AG04450 (cell line): ENCODE measurements around the gene HMX1. TPM values are rescaled to one million over a fixed set of nuclear protein-coding genes. Genes with fewer than 3 reads are reported as not detected.

Experiments used
- CTCF ChIA-PET: fragments of 300-600, 350-600 bp; formaldehyde crosslinking; extraction: SDS; loops from one replicate; lab custom pipeline; 2022; ENCODE audit warnings: antibody characterized with exemption, inconsistent platforms; lab: Charles Lee
- POLR2A ChIA-PET: fragments of 350-600 bp; formaldehyde crosslinking; extraction: SDS; loops from one replicate; lab custom pipeline; 2021; ENCODE audit warnings: antibody characterized with exemption, inconsistent platforms; lab: Yijun Ruan, JAX
- DNase-seq: peaks from one replicate; pipeline ENCODE4 v3.0.0-alpha.2; 2011; ENCODE audit warnings: low read depth, low spot score
- H3K27ac ChIP-seq: one replicate; pipeline ENCODE4 v1.5.1; 2012; ENCODE audit warnings: low read depth, low read length, control low read depth
- H3K27me3 ChIP-seq: one replicate; pipeline ENCODE4 v1.6.0; 2012; ENCODE audit warnings: low read length; ENCODE audit not compliant: control insufficient read depth, insufficient read depth
- H3K4me3 ChIP-seq: 2 replicates; pipeline ENCODE4 v1.5.1; 2011; ENCODE audit warnings: mild to moderate bottlenecking, low read depth, low read length, control low read depth
- H3K9me3 ChIP-seq: 2 replicates; pipeline ENCODE4 v1.5.1; 2012; ENCODE audit warnings: low read length; ENCODE audit not compliant: control insufficient read depth, insufficient read depth
- CTCF ChIP-seq: IDR thresholded peaks from 2 replicates; pipeline ENCODE4 v1.5.1; 2011; ENCODE audit warnings: low read depth, low read length, control low read depth, inconsistent platforms
- polyA plus RNA-seq: library from polyadenylated mRNA; depleted of rRNA; stranded (reverse); fragments of >200 nt; gene quantifications from 2 replicates; pipeline ENCODE4 v1.2.3, GENCODE V29; 2011

Gene HMX1
- polyA plus RNA-seq, 1 experiment: not detected

GRCh38 chr4:8843597-8843996, 28.0 kb downstream of the HMX1 start:
- Histone ChIP-seq H3K27ac (no peak overlapping the region), H3K27me3 (peaks cover 3% of the 10 kb centered on the region), H3K4me3 (no peak overlapping the region), H3K9me3 (peaks cover 25% of the 10 kb centered on the region)
- no peak for DNase-seq
- CTCF ChIA-PET: interaction anchor here (0.5 kb wide), 1 partner anchor 78 kb away, joined by 5 read pairs; no protein-coding TSS in a partner anchor
- POLR2A ChIA-PET: no interaction called here
- TF ChIP-seq CTCF: no peak

- peaks cover 26% of the 10 kb centered on the region for H3K9me3 ChIP-seq
- DNase-seq: no peak
- ChIA-PET POLR2A (no interaction called here), CTCF (no interaction called here)
- TF ChIP-seq CTCF: no peak
- no peak overlapping the region for H3K4me3 ChIP-seq
- no peak overlapping the region for H3K27ac ChIP-seq
- peaks cover 3% of the 10 kb centered on the region for H3K27me3 ChIP-seq
Observed at GRCh38 chr4:8842614-8843013, 29.0 kb downstream of the HMX1 start.

GRCh38 chr4:8841678-8842268, 29.9 kb downstream of the HMX1 start:
- H3K9me3 ChIP-seq: peaks cover 34% of the 10 kb centered on the region
- POLR2A ChIA-PET: no interaction called here
- H3K4me3 ChIP-seq: no peak overlapping the region
- TF ChIP-seq CTCF: no peak
- CTCF ChIA-PET: no interaction called here
- peaks cover 3% of the 10 kb centered on the region for H3K27me3 ChIP-seq
- DNase-seq: no peak
- no peak overlapping the region for H3K27ac ChIP-seq

GRCh38 chr4:8840816-8841455, 30.7 kb downstream of the HMX1 start:
- Histone ChIP-seq H3K27me3 (peaks cover 3% of the 10 kb centered on the region), H3K27ac (no peak overlapping the region), H3K4me3 (no peak overlapping the region), H3K9me3 (peaks cover 37% of the 10 kb centered on the region)
- DNase-seq: no peak
- POLR2A ChIA-PET: no interaction called here
- TF ChIP-seq CTCF: no peak
- CTCF ChIA-PET: no interaction called here

DNA sequence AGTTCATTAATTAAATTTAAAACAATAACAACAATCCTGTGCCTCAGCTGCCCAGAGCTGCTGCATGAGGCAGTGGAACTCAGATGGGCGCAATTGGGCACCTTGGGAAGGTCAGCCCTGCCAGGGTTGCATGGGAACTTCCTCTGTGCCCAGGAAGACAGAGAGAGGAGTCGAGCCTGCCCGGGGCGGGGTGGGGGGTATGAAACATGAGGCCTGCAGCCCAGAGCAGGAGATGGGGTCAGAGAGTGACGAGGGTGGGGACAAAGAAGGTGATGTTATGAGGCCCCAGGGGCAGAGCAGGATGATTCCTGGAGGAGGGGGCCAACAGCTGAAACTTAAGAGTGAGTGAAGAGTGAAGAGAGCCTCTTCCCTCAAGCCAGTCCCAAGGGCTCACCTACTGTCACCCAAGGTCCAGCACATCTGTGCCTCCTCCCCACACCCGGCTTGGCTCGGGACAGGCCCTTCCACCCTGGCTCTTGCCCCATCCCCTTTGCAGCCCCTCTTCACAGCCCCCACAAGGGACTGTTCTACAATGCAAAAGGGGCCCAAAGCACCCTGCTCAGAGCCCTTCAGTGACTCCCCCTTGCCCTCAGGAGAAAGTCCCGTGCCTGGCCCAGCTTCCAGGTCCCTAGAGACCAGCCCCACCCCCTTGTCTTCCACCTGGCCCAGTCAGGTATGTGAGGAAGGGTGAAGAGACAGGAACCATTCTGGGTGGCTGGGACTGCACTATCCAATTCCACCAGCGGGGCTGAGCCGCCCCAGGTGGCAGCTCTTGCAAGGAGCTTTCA, 31.4 kb downstream of the HMX1 start:
- TF ChIP-seq CTCF: no peak
- CTCF ChIA-PET: no interaction called here

More for the DNA sequence above, 31.4 kb downstream of the HMX1 start:
- no peak overlapping the region for H3K4me3 ChIP-seq
- no peak for DNase-seq
- no peak overlapping the region for H3K27ac ChIP-seq
- POLR2A ChIA-PET: no interaction called here
- peaks cover 45% of the 10 kb centered on the region for H3K9me3 ChIP-seq
- no peaks in the 10 kb centered on the region for H3K27me3 ChIP-seq
